ENCODE data around the gene GPR162. TPM values are rescaled to one million over a fixed set of nuclear protein-coding genes. Genes with fewer than 3 reads are reported as not detected.
A peak's percentile ranks its signal among the peaks of the same experiment; 100 is the strongest.

GPR162 gene
- total and polyA plus RNA-seq, 10 of the 15 experiments (the other 5 are each of a cell fraction or from before 2014, with no cell fraction given), result not detected

DNA sequence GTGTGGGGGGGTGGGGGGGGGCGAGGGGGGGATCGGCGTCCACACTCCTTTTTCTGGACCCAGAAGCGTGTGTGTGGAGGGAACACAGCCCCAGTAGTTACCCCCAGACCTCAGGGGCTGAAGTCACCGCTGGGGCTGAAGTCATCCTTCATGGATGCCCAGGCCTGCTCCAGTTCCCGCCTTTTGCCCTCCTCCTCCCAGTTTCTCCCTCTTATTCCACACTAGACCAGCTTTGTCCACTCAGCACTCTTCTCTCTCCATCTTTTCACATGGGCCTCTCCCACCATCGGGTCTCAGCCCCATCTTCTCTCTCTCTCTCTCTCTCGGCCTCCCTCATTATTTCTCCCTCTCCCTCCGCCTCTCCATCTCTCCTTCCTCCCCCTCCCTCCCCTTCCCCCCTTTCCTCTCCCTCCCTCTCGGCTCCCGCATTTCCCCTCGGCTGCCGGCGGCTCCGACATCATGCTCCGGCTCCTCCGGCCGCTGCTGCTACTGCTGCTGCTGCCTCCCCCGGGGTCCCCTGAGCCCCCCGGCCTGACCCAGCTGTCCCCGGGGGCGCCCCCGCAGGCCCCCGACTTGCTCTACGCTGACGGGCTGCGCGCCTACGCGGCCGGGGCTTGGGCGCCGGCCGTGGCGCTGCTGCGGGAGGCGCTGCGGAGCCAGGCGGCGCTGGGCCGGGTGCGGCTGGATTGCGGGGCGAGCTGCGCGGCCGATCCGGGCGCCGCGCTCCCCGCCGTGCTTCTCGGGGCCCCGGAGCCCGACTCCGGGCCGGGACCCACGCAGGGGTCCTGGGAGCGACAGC is 6.6 kb downstream of the GPR162 start, which contains the start of gene P3H3:
P3H3 (plus strand) TSS at position 426 of the 799 bp plus-strand sequence; CDS start at position 460, 34 bp downstream.
- under 1% methylated on average over 17 of the region's 60 CpGs for WGBS (ENCODE audit: insufficient coverage, insufficient replicate concordance, low lambda C conversion rate, missing lambda C conversion rate)
- no peak within 1 kb of the TSS for H3K27ac ChIP-seq (ENCODE audit: control insufficient read depth, insufficient read depth)
- no peaks in the 10 kb centered on the region for H3K79me2 ChIP-seq (ENCODE audit: control insufficient read depth, insufficient read depth, low read length)
- SMC1A ChIA-PET (ENCODE audit: uncharacterized antibody, unreplicated experiment), result interaction anchor here (0.6 to 4.8 kb wide), 2 partner anchors 75 to 93 kb away, joined by 3 to 23 read pairs; partner anchors contain the start of gene MLF2
- H3K9me3 ChIP-seq (replicated peaks; ENCODE audit: control insufficient read depth, insufficient read depth, low read length), result no peaks in the 10 kb centered on the region
- no peaks in the 10 kb centered on the region for H3K36me3 ChIP-seq (ENCODE audit: control insufficient read depth in 2 of 2, insufficient read depth in 2 of 2, low read length in 1 of 2)
- no peak for DNase-seq (ENCODE audit: low read depth, low spot score)
- BruUV-seq (replicated peaks), result no TSS peak
- H3K27me3 ChIP-seq (replicated peaks in 1 of 2; ENCODE audit: control insufficient read depth in 2 of 2, insufficient read depth in 2 of 2, low read length in 1 of 2), result peaks cover 25 to 26% of the 10 kb centered on the region in 2 experiments
- H3K9ac ChIP-seq (ENCODE audit: control insufficient read depth, insufficient read depth, low read length), result no peak within 1 kb of the TSS
- peak within 1 kb of the TSS; percentile 95 for H3K4me2 ChIP-seq (ENCODE audit: control insufficient read depth, insufficient read depth)
- POLR2A ChIA-PET, result interaction anchor here (0.5 to 1.4 kb wide), 4 partner anchors 12 to 200 kb away, joined by 3 to 4 read pairs (median 3); no protein-coding TSS in a partner anchor
- FAIRE-seq, result no peak
- peak within 1 kb of the TSS; percentile 74; the same call in 1 of the 2 replicates for H3K4me3 ChIP-seq
- CTCF ChIA-PET, result interaction anchor here (2.3 to 5.1 kb wide), 2 partner anchors 44 to 75 kb away, joined by 9 to 71 read pairs; partner anchors contain the start of genes MLF2 and SPSB2
- H4K20me1 ChIP-seq (ENCODE audit: control insufficient read depth, insufficient read depth), result no peaks in the 10 kb centered on the region
- RAD21 ChIA-PET (ENCODE audit: unreplicated experiment), result interaction anchor here (0.7 to 4.2 kb wide), 5 partner anchors 24 to 75 kb away, joined by 3 to 25 read pairs (median 3); partner anchors contain the start of genes MLF2 and USP5
- in situ Hi-C loops (cut with MboI), result loop anchor here (5.0 kb wide), 1 partner anchor 76 kb away; the partner anchor contains the start of gene MLF2
- ATAC-seq, result no peak
- H2AFZ ChIP-seq (ENCODE audit: control insufficient read depth, low read depth, low read length), result peak within 1 kb of the TSS; percentile 68
- H3K4me1 ChIP-seq (ENCODE audit: control insufficient read depth, insufficient read depth, low read length), result peaks cover 4% of the 10 kb centered on the region
- peak; percentile 97 for TF ChIP-seq SUZ12 (IDR thresholded peaks at IDR 0.05; ENCODE audit: unreplicated experiment)
- TF ChIP-seq, protein P1, sequence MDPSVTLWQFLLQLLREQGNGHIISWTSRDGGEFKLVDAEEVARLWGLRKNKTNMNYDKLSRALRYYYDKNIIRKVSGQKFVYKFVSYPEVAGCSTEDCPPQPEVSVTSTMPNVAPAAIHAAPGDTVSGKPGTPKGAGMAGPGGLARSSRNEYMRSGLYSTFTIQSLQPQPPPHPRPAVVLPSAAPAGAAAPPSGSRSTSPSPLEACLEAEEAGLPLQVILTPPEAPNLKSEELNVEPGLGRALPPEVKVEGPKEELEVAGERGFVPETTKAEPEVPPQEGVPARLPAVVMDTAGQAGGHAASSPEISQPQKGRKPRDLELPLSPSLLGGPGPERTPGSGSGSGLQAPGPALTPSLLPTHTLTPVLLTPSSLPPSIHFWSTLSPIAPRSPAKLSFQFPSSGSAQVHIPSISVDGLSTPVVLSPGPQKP (IDR thresholded peaks at IDR 0.05; ENCODE audit: low read depth, low read length), result no peak
- peak; percentile 10; the same call in 1 of the 2 replicates for TF ChIP-seq DPF2 (IDR thresholded peaks at IDR 0.05)
- TF ChIP-seq IKZF1 (conservative IDR thresholded peaks at IDR 0.05), result no peak
- TF ChIP-seq GATAD2B (conservative IDR thresholded peaks at IDR 0.05; ENCODE audit: low read depth), result peak; percentile 30; the same call in 1 of the 2 replicates
- intact Hi-C loops (cut with micrococcal nuclease; ENCODE audit: unreplicated experiment), result loop anchor here (5.0 kb wide), 1 partner anchor 91 kb away; no protein-coding TSS in a partner anchor

Data from GM12878 (cell line).